Heart left ventricle (tissue), 13 donors: ENCODE results near the gene UGT1A9.

Experiments used
- POLR2A ChIP-seq, 2 donors: fragments of 450-650 bp; IDR thresholded peaks; one replicate each; pipeline ENCODE4 v1.6.1; 2017; ENCODE audit warnings: antibody characterized with exemption in 2 of 2, mild to moderate bottlenecking in 2 of 2, moderate library complexity in 2 of 2
- TF ChIP-seq, protein P1 (sequence below), 12 donors: fragments of 200-600 bp; sonication (generic) in 4 of 12; IDR thresholded peaks; one replicate each; pipeline versions ENCODE4 v1.5.0 to v1.8.0; 2018 to 2022; ENCODE audit warnings: antibody characterized with exemption in 12 of 12, mild to moderate bottlenecking in 5 of 12
- donor health status: ischemic (EF 13 %, LVEDD 7.1; RV severe dilation, severe dysfunction).
- donor health status: DM: no; HTN: yes; CAD: no.
- donor health status: DM: no; HTN: no; CAD: no.
- donor health status: ischemic (EF 25% LVEDD 6.9; RV normal size, moderate dysfunction).
- donor health status: ischemic (EF 25% LVEDD 5.7; RV mildly dilated, moderate dysfunction).
- donor health status: ischemic (EF 35%, LVEDD 5.7; RV mildly dilated, moderate dysfunction).
- donor health status: nonischemic (EF 11% LVEDD 7.7; RV severe dilation, severe dysfunction).
- donor health status: DM: yes; HTN: yes; CAD: no.
- donor health status: PGD.
- donor health status: ischemic (EF 29% LVEDD 5.4; RV normal size, mild dysfunction).
- donor health status: nonischemic (EF 23%, LVEDD 6.1; RV moderate dilation, normal function).

DNA sequence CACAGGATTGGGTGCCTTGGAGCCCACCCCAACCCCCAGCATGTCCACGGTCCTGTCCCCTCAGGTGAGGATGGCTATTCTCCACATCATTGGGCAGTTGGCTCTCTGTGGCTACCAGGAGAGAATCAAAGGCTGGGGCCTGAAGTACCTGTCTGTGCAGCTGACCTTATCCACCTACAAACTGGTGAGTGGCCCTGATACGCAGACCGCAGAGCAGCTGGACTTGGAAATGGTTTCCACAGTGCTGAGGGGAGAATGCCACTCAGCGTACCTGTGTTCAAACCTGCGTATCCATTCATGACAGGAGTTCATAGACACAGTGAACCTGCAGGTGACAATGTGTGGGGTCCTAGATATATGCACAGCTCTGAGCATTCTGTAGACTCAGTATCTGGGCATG lies 128.0 kb downstream of the UGT1A9 start:
- TF ChIP-seq, protein P1, sequence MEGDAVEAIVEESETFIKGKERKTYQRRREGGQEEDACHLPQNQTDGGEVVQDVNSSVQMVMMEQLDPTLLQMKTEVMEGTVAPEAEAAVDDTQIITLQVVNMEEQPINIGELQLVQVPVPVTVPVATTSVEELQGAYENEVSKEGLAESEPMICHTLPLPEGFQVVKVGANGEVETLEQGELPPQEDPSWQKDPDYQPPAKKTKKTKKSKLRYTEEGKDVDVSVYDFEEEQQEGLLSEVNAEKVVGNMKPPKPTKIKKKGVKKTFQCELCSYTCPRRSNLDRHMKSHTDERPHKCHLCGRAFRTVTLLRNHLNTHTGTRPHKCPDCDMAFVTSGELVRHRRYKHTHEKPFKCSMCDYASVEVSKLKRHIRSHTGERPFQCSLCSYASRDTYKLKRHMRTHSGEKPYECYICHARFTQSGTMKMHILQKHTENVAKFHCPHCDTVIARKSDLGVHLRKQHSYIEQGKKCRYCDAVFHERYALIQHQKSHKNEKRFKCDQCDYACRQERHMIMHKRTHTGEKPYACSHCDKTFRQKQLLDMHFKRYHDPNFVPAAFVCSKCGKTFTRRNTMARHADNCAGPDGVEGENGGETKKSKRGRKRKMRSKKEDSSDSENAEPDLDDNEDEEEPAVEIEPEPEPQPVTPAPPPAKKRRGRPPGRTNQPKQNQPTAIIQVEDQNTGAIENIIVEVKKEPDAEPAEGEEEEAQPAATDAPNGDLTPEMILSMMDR (IDR thresholded peaks at IDR 0.05): no peak
- no peak for TF ChIP-seq POLR2A (IDR thresholded peaks at IDR 0.05)
